HL-60 (cell line): ENCODE measurements around the gene INTS13.
"Not testable (repeated sequence)": the region's sequence is repeated elsewhere in the genome, so short reads cannot be mapped to it uniquely, and the experiment has no call there.

Experiments
- DNase-seq, 2 experiments: peaks; one replicate each; pipeline ENCODE4 v3.0.0-alpha.2; 2010 to 2020; ENCODE audit warnings: low read depth in 1 of 2, low spot score in 1 of 2
- H3K27ac ChIP-seq: fragments of 250-450 bp; sonication (Bioruptor Pico); replicated peaks from 2 replicates; pipeline ENCODE4 v1.5.1; 2020; ENCODE audit warnings: mild to moderate bottlenecking, moderate library complexity
- H3K27me3 ChIP-seq: fragments of 250-450 bp; sonication (Bioruptor Pico); 2 replicates; pipeline ENCODE4 v1.5.1; 2021; ENCODE audit warnings: mild to moderate bottlenecking, moderate library complexity; ENCODE audit not compliant: insufficient read depth, poor library complexity, severe bottlenecking
- H3K4me3 ChIP-seq: replicated peaks from 2 replicates; pipeline ENCODE4 v1.5.1; 2011; ENCODE audit warnings: mild to moderate bottlenecking, control low read depth, low read length; ENCODE audit not compliant: insufficient read depth
- GABPA ChIP-seq: IDR thresholded peaks from 2 replicates; pipeline ENCODE4 v1.6.1; 2012; ENCODE audit warnings: low read depth
- POLR2AphosphoS5 ChIP-seq: IDR thresholded peaks from 2 replicates; pipeline ENCODE4 v1.6.1; 2012; ENCODE audit warnings: low read depth
- REST ChIP-seq: IDR thresholded peaks from 2 replicates; pipeline ENCODE4 v1.6.1; 2012; ENCODE audit warnings: low read depth; ENCODE audit not compliant: insufficient replicate concordance
- SPI1 ChIP-seq: IDR thresholded peaks from 2 replicates; pipeline ENCODE4 v1.6.1; 2012; ENCODE audit warnings: low read depth, mild to moderate bottlenecking, borderline replicate concordance
- TF ChIP-seq, protein P1 (sequence below): IDR thresholded peaks from one replicate; pipeline ENCODE4 v1.5.1; 2011; ENCODE audit warnings: low read length, control low read depth, inconsistent platforms; ENCODE audit not compliant: insufficient read depth

INTS13 gene

DNA sequence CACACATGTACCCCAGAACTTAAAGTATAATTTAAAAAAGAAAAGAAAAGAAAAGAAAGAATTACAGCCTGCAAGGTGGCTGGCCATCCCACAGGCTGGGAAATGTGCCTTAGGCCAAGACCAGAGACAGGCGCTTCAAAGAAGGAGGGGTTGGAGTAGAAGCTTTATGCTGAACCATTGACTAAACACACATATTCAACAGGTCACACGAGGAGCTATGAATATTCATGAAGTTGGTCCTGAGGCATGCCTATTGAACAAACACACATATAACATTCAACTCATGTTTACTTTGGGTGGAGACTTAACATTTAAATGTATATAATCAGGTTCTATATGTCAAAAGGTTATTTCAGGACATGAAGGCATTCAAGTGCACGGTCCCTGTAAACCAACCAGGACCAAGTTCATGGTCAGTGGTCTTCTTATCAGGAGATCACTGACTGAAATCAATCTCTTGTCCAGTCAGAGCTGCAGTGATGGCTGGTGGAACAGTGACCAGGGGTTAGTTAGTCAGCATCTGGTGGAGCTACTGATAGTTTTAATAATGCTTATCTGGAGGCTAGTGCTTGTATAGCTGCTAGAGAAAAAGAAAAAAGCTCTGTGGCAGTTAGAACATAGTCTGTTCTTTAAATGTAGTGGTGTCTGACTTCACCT is 69.2 kb downstream of the INTS13 start:
- DNase-seq: no peak
- H3K27ac ChIP-seq: peak overlapping the region; percentile 86
- TF ChIP-seq, protein P1, sequence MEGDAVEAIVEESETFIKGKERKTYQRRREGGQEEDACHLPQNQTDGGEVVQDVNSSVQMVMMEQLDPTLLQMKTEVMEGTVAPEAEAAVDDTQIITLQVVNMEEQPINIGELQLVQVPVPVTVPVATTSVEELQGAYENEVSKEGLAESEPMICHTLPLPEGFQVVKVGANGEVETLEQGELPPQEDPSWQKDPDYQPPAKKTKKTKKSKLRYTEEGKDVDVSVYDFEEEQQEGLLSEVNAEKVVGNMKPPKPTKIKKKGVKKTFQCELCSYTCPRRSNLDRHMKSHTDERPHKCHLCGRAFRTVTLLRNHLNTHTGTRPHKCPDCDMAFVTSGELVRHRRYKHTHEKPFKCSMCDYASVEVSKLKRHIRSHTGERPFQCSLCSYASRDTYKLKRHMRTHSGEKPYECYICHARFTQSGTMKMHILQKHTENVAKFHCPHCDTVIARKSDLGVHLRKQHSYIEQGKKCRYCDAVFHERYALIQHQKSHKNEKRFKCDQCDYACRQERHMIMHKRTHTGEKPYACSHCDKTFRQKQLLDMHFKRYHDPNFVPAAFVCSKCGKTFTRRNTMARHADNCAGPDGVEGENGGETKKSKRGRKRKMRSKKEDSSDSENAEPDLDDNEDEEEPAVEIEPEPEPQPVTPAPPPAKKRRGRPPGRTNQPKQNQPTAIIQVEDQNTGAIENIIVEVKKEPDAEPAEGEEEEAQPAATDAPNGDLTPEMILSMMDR: no peak
- TF ChIP-seq POLR2AphosphoS5 (no peak), GABPA (no peak), REST (no peak), SPI1 (no peak)
- no peaks in the 10 kb centered on the region for H3K27me3 ChIP-seq
- H3K4me3 ChIP-seq: no peak overlapping the region

GRCh38 chr12:26867080-26867479 is 70.7 kb downstream of the INTS13 start:
- H3K27me3 ChIP-seq: no peaks in the 10 kb centered on the region
- no peak overlapping the region for H3K4me3 ChIP-seq
- peak overlapping the region; percentile 86 for H3K27ac ChIP-seq
- DNase-seq: peak in 1 of 2 experiments; percentile 55
- no peak for TF ChIP-seq GABPA
- no peak for TF ChIP-seq POLR2AphosphoS5
- TF ChIP-seq SPI1: peak; percentile 44; the same call in 1 of the 2 replicates
- peak; percentile 21 for TF ChIP-seq REST
- TF ChIP-seq, protein P1: no peak

DNA sequence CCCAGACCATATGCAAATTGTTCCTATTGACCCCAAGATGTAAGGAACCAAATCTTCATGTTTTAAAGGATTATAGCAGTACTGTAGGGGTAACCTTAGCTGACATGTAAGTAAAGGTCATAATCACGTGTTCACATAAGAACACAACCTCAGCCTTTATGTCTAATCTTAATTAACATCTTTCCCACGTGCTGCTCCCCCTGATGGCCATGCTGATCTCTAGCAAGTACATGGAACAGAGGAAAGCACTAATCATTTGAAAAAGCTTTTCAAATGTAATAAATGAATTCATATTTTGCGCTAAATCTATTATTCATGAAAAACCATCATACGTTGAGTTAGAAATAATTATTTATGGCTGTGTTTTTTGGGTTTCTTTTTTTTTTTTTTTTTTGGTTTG is 74.3 kb downstream of the INTS13 start:
- no peaks in the 10 kb centered on the region for H3K27me3 ChIP-seq
- H3K4me3 ChIP-seq: no peak overlapping the region
- TF ChIP-seq GABPA: no peak
- TF ChIP-seq, protein P1: no peak
- H3K27ac ChIP-seq: no peak overlapping the region
- no peak for DNase-seq

GRCh38 chr12:26862787-26863186 is 75.0 kb downstream of the INTS13 start:
- H3K27me3 ChIP-seq, DNase-seq, H3K4me3 ChIP-seq, H3K27ac ChIP-seq: not testable (repeated sequence)
